PC-9 (cell line): Measurements from ENCODE around the gene PNO1.
"Not testable (repeated sequence)": the region's sequence is repeated elsewhere in the genome, so short reads cannot be mapped to it uniquely, and the experiment has no call there.

Experiments
- CTCF ChIP-seq: fragments of 200-600 bp; sonication (generic); conservative IDR thresholded peaks from 2 replicates; pipeline ENCODE4 v1.6.1; 2017; ENCODE audit warnings: mixed run types, antibody characterized with exemption, mild to moderate bottlenecking, moderate library complexity
- EZH2 ChIP-seq: fragments of 200-600 bp; sonication (generic); IDR thresholded peaks from 2 replicates; pipeline ENCODE4 v1.8.0; 2017; ENCODE audit warnings: antibody characterized with exemption, low read depth

GRCh38 chr2:68175210-68175609, 17.5 kb downstream of the PNO1 start:
- not testable (repeated sequence) for TF ChIP-seq CTCF, EZH2
